Sciatic nerve (tissue), 1 donor: Measurements from ENCODE around the gene CTSF. TPM values are rescaled to one million over a fixed set of nuclear protein-coding genes. Genes with fewer than 3 reads are reported as not detected.

ENCODE experiments used
- total RNA-seq: library from RNA; stranded (reverse); fragmentation: NEBNext Ultra II Directional; extraction: Animal tissue kit (Norgen Biotek cat#: 25700); gene quantifications from one replicate; pipeline ENCODE4 v1.2.1, GENCODE V29; 2021
- donor health status: DM: no; HTN: no; CAD: no.

The CTSF gene
- total RNA-seq, 1 donor from 2014 or later = 122 TPM

Other genes starting within 250 kb of the CTSF start
- gene RIN1, start 232.2 kb downstream of the CTSF start, total RNA-seq = 5.0 TPM
- gene BRMS1, start 223.5 kb downstream of the CTSF start, total RNA-seq = 18.7 TPM
- 49.3 TPM for gene B4GAT1, start 221.0 kb downstream of the CTSF start, total RNA-seq
- 2.3 TPM for gene SLC29A2, start 196.8 kb downstream of the CTSF start, total RNA-seq
- not detected for gene NPAS4, start 147.6 kb downstream of the CTSF start, total RNA-seq
- 25.1 TPM for gene MRPL11, start 129.8 kb downstream of the CTSF start, total RNA-seq
- 14.8 TPM for gene PELI3, start 101.7 kb downstream of the CTSF start, total RNA-seq
- 12.4 TPM for gene DPP3, start 88.2 kb downstream of the CTSF start, total RNA-seq
- 47.6 TPM for gene BBS1, start 58.0 kb downstream of the CTSF start, total RNA-seq
- gene ZDHHC24, start 22.6 kb downstream of the CTSF start, total RNA-seq = 10.4 TPM
- 0.71 TPM for gene ACTN3, start 21.7 kb downstream of the CTSF start, total RNA-seq
- 0.22 TPM for gene CCDC87, start 24.5 kb upstream of the CTSF start, total RNA-seq
- gene CCS, start 24.6 kb upstream of the CTSF start, total RNA-seq = 48.8 TPM
- gene RBM14, start 48.0 kb upstream of the CTSF start, total RNA-seq = 61.1 TPM
- gene RBM4, start 70.1 kb upstream of the CTSF start, total RNA-seq = 88.6 TPM
- gene RBM4B, start 109.3 kb upstream of the CTSF start, total RNA-seq = 23.7 TPM
- gene SPTBN2, start 160.6 kb upstream of the CTSF start, total RNA-seq = 6.6 TPM